Liver (tissue), 9 donors: ENCODE measurements around the gene OR5I1. TPM values are rescaled to one million over a fixed set of nuclear protein-coding genes. Genes with fewer than 3 reads are reported as not detected.

Source experiments
- DNase-seq: peaks from one replicate; pipeline ENCODE4 v3.0.0-alpha.2; 2017; ENCODE audit warnings: low spot score
- H3K27ac ChIP-seq, 2 donors: one replicate each; pipeline ENCODE4 v1.7.0; 2013; ENCODE audit warnings: inconsistent platforms in 2 of 2, low read length in 2 of 2, control low read depth in 1 of 2, low read depth in 1 of 2, mild to moderate bottlenecking in 1 of 2
- H3K27me3 ChIP-seq, 4 donors: one replicate each; pipeline versions ENCODE4 v1.6.1 to v1.7.0; 2013; ENCODE audit warnings: low read length in 3 of 4, inconsistent platforms in 1 of 4, mild to moderate bottlenecking in 1 of 4, moderate library complexity in 1 of 4; ENCODE audit not compliant: control insufficient read depth in 4 of 4, insufficient read depth in 4 of 4
- H3K36me3 ChIP-seq, 4 donors: one replicate each; pipeline versions ENCODE4 v1.6.1 to v1.7.0; 2013; ENCODE audit warnings: low read length in 3 of 4, mild to moderate bottlenecking in 3 of 4, low read depth in 1 of 4, moderate library complexity in 1 of 4; ENCODE audit not compliant: control insufficient read depth in 4 of 4, insufficient read depth in 3 of 4
- H3K4me1 ChIP-seq, 4 donors: one replicate each; pipeline versions ENCODE4 v1.6.1 to v1.7.0; 2013; ENCODE audit warnings: low read length in 3 of 4, mild to moderate bottlenecking in 3 of 4, moderate library complexity in 1 of 4; ENCODE audit not compliant: control insufficient read depth in 4 of 4, insufficient read depth in 4 of 4
- H3K4me3 ChIP-seq, 3 donors: one replicate each; pipeline versions ENCODE4 v1.6.1 to v1.7.0; 2013; ENCODE audit warnings: low read length in 3 of 3, control low read depth in 1 of 3, low read depth in 1 of 3, mild to moderate bottlenecking in 1 of 3
- H3K9ac ChIP-seq, 2 donors: one replicate each; pipeline ENCODE4 v1.7.0; 2013; ENCODE audit warnings: low read length in 2 of 2, mild to moderate bottlenecking in 2 of 2, moderate library complexity in 2 of 2, control low read depth in 1 of 2, low read depth in 1 of 2
- H3K9me3 ChIP-seq, 4 donors: one replicate each; pipeline versions ENCODE4 v1.6.1 to v1.7.0; 2013; ENCODE audit warnings: low read length in 3 of 4; ENCODE audit not compliant: control insufficient read depth in 4 of 4
- CTCF ChIP-seq: fragments of 150-350 bp; IDR thresholded peaks from 2 replicates; pipeline ENCODE4 v1.5.1; 2017; ENCODE audit warnings: improper control_type of control experiment, low read depth, low read length; ENCODE audit not compliant: missing input control
- EGR1 ChIP-seq, 2 donors: IDR thresholded peaks; 2 replicates each; pipeline ENCODE4 v1.6.1; 2016 to 2018; ENCODE audit warnings: antibody characterized with exemption in 2 of 2, low read depth in 2 of 2
- FOXA1 ChIP-seq: IDR thresholded peaks from 2 replicates; pipeline ENCODE4 v1.6.1; 2016; ENCODE audit warnings: antibody characterized with exemption
- GABPA ChIP-seq, 2 donors: IDR thresholded peaks in 1 of 2; conservative IDR thresholded peaks in 1 of 2; 2 replicates each; pipeline ENCODE4 v1.6.1; 2016; ENCODE audit warnings: antibody characterized with exemption in 2 of 2, mild to moderate bottlenecking in 1 of 2, moderate library complexity in 1 of 2
- HNF4G ChIP-seq: IDR thresholded peaks from 2 replicates; pipeline ENCODE4 v1.6.1; 2016; ENCODE audit warnings: antibody characterized with exemption
- JUND ChIP-seq, 2 donors: IDR thresholded peaks; 2 replicates each; pipeline ENCODE4 v1.6.1; 2016; ENCODE audit warnings: antibody characterized with exemption in 2 of 2
- MAX ChIP-seq: IDR thresholded peaks from 2 replicates; pipeline ENCODE4 v1.6.1; 2016; ENCODE audit warnings: antibody characterized with exemption
- NR2F2 ChIP-seq: IDR thresholded peaks from 2 replicates; pipeline ENCODE4 v1.6.1; 2016; ENCODE audit warnings: antibody characterized with exemption
- RAD21 ChIP-seq, 2 donors: IDR thresholded peaks; 2 replicates each; pipeline ENCODE4 v1.6.1; 2016; ENCODE audit warnings: antibody characterized with exemption in 2 of 2, mild to moderate bottlenecking in 2 of 2
- REST ChIP-seq: IDR thresholded peaks from 2 replicates; pipeline ENCODE4 v1.6.1; 2016; ENCODE audit warnings: antibody characterized with exemption, mild to moderate bottlenecking
- SP1 ChIP-seq: IDR thresholded peaks from 2 replicates; pipeline ENCODE4 v1.6.1; 2018; ENCODE audit warnings: antibody characterized with exemption, mild to moderate bottlenecking
- TAF1 ChIP-seq: conservative IDR thresholded peaks from 2 replicates; pipeline ENCODE4 v1.6.1; 2016; ENCODE audit warnings: antibody characterized with exemption, mild to moderate bottlenecking
- YY1 ChIP-seq: IDR thresholded peaks from 2 replicates; pipeline ENCODE4 v1.6.1; 2016; ENCODE audit warnings: antibody characterized with exemption, mild to moderate bottlenecking
- ZBTB33 ChIP-seq: IDR thresholded peaks from 2 replicates; pipeline ENCODE4 v1.6.1; 2016; ENCODE audit warnings: antibody characterized with exemption
- WGBS: extraction: QIAGEN DNeasy Blood & Tissue Kit; methylation state at CpG from one replicate; pipeline ENCODE4 v1.1.7; 2013; 5-methylcytosine and 5-hydroxymethylcytosine counted together
- polyA plus RNA-seq, 2 donors: library from polyadenylated mRNA; stranded (reverse) in 1 of 2; unstranded in 1 of 2; fragments of 200-250 nt in 1 of 2; fragments of >200 nt in 1 of 2; fragmentation: Nextera tagmentation in 1 of 2; extraction: Ambion mirVana in 1 of 2; gene quantifications; one replicate each; pipeline versions ENCODE4 v1.2.1 to v1.2.3, GENCODE V29; 2013 to 2015
- total RNA-seq, 2 donors: library from RNA; depleted of rRNA; stranded (reverse); fragments of >200 nt; gene quantifications; one replicate each; pipeline ENCODE4 v1.2.3, GENCODE V29; 2014
- donor health status: healthy.
- donor health status: healthy.
- donor health status: healthy.
- donor health status: healthy.
- donor health status: healthy.

The OR5I1 gene
- total and polyA plus RNA-seq, 4 donors = not detected

GRCh38 chr11:55967914-55968313 lies 31.7 kb upstream of the OR5I1 start:
- DNase-seq = no peak
- no peaks in the 10 kb centered on the region for H3K4me1 ChIP-seq
- H3K36me3 ChIP-seq = no peaks in the 10 kb centered on the region
- no peaks in the 10 kb centered on the region for H3K9me3 ChIP-seq
- TF ChIP-seq JUND (IDR thresholded peaks at IDR 0.05) = no peak
- H3K27ac ChIP-seq = no peak overlapping the region
- H3K9ac ChIP-seq = no peak overlapping the region
- WGBS = 71% methylated on average over 5 of the region's 5 CpGs
- no peak overlapping the region for H3K4me3 ChIP-seq
- no peaks in the 10 kb centered on the region for H3K27me3 ChIP-seq

GRCh38 chr11:55966391-55966790 lies 30.2 kb upstream of the OR5I1 start:
- no peaks in the 10 kb centered on the region for H3K4me1 ChIP-seq
- no peak overlapping the region for H3K27ac ChIP-seq
- H3K36me3 ChIP-seq = no peaks in the 10 kb centered on the region
- DNase-seq = no peak
- no peak overlapping the region for H3K4me3 ChIP-seq
- no peaks in the 10 kb centered on the region for H3K27me3 ChIP-seq
- WGBS = 69% methylated on average over 2 of the region's 2 CpGs
- TF ChIP-seq MAX (no peak), RAD21 (IDR thresholded peaks at IDR 0.05) (no peak), GABPA (IDR thresholded peaks at IDR 0.05 in 1 of 2, conservative IDR thresholded peaks at IDR 0.05 in 1 of 2) (no peak), NR2F2 (no peak), SP1 (no peak), FOXA1 (no peak), ZBTB33 (no peak), EGR1 (IDR thresholded peaks at IDR 0.05; ENCODE audit: low read depth in 2 of 2) (no peak), HNF4G (no peak), REST (no peak), YY1 (no peak), CTCF (no peak), TAF1 (no peak)
- no peak overlapping the region for H3K9ac ChIP-seq
- no peaks in the 10 kb centered on the region for H3K9me3 ChIP-seq
